HG02840 (cell line): ENCODE measurements around the gene TMEM50B.
"Not testable (repeated sequence)": the region's sequence is repeated elsewhere in the genome, so short reads cannot be mapped to it uniquely, and the experiment has no call there.

Source experiments
- ATAC-seq: cut with Tn5 transposase; IDR thresholded peaks from one replicate; pipeline ENCODE4 v1.9.1; 2021; ENCODE audit warnings: mild to moderate bottlenecking, moderate library complexity, moderate number of reproducible peaks; ENCODE audit not compliant: unreplicated experiment, low FRiP score

The TMEM50B gene

DNA sequence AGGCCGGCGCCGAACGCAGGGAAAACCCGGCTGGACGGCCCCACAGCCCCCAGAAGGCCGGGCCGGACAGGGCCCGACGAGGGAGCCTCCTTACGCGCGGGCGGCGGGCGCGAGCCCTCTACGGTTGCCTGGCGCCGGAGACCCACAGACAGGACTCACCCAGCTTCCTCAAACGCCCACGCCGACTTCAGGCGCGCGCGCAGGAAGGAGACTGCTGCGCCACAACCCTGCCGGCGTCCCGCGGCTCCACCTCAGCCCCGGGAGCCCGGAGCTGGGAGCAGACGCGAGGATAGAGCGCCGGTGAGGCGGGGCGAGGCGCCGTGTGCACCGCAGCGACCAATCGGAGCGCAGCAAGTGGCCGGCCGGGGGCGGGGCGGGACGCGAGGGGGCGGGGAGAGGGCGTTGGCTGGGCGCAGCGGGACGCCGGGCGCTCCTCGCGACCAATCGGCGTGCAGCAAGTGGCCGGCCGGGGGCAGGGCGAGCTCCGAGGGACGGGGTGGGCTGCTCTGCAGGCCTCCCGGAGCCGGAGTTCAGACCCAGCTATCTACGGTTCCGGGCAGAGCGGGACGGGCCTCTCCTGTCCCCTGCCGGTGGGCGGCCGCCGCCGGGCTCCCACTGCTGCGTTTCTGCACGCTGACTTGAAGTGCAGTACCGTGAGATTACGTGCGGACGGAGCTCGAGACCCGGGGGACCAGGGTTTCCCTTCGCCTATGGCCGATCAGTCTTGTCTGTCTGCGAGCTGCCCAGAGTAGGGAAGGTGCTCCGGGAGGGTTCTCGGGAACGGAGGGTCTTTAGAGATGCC, at the start of gene TMEM50B:
TMEM50B (minus strand) TSS at position 296 of the 802 bp plus-strand sequence. CDS start 11,089 bp downstream, outside the sequence.
- peak; percentile 88 for ATAC-seq

DNA sequence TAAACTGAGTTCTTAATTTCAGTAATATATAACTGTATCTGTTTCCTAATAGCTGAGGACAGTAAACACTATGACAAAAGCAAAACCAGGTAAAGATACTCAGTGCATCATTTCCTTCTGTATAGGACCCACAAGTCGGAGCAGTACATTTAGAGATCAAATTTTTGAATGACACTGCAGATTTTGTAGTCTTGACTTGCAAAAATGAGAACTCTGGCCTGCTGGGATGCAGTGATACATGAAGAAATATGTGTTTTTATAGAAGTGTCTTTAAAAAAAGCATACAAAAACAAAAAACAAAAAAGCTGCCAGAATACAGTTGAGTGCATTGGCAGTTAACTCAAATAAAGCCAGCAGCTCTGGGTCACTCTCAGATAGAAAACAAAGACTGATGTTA, 43.2 kb upstream of the TMEM50B start:
- ATAC-seq = no peak

DNA sequence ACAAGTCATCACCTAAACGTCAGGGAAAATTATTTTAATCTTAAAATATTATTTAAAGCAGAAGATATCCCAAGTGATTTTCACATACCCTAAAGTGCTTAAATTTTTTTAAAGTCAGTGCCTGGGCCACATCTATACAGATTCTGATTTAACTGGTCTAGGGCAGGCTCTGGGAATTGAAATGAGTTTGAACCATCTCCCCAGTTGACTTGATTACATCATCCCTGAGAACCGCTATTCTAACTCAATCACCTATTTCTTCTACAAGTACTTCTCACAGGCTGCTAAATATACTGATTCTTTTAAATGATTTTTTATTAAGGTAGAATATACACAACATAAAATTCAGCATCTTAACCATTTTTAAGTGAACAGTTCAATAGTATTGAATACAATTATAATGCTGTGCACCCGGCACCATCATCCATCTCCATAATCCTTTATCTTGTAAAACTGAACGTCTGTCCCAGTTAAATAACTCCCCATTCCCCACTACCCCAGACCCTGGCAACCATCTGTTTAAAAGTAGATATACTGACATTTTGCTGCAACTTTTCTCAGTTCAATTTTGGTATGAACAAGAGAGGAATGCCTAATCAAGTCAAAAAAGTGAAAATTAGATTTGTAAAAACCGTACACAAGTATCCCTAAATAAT, 42.7 kb upstream of the TMEM50B start:
- no peak for ATAC-seq

DNA sequence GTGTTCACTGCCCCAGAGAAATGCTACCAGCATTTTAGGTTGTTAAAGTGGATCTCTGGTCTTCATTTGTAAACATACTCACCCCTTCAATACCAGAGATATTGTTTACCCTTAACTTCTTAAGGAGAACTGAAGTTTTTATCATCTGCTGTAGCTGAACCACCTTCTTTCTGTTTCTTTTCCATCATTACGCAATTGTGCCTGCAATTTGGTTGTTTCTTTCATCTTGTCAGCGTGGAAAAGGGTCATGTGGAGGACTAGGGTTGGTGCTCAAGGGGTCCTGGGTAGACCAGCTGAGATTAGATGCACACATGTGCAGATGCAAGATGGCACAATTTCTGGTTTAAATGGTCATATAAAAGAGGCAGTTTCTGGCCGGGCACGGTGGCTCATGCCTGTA, 39.1 kb upstream of the TMEM50B start:
- no peak for ATAC-seq

DNA sequence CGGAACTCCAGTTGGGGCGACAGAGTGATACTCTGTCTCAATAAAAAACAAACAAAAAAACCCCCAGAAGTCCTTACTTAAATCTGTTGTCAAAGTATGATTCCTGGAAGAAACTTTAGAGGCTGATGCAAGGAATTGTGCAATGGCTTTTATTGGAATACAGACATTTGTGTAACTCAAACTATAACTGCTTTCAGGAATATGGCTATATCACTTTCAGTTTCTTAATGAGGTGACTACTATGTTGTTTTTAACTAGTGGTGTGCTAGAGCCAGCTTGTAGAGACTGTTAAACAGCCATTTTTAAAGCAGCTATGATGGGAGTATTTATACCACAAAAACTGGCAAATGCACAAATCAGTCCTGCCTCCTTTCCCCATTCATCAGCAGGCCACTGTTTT, 34.5 kb upstream of the TMEM50B start:
- ATAC-seq = no peak

DNA sequence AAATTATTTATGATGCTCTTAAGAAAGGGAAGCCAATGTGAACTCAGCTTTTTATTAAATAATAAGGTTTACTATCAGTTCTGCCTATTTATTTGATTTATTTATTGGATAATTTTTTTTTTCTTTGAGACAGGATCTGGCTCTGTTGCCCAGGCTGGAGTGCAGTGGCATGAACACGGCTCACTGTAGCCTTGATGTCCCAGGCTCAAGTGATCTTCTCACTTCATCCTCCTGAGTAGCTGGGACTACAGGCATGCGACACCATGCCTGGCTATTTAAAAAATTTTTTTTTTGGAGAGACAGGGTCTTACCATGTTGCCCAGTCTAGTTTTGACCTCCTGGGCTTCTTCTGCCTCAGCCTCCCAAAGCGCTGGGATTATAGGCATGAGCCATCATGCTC, 32.7 kb upstream of the TMEM50B start:
- ATAC-seq = no peak

DNA sequence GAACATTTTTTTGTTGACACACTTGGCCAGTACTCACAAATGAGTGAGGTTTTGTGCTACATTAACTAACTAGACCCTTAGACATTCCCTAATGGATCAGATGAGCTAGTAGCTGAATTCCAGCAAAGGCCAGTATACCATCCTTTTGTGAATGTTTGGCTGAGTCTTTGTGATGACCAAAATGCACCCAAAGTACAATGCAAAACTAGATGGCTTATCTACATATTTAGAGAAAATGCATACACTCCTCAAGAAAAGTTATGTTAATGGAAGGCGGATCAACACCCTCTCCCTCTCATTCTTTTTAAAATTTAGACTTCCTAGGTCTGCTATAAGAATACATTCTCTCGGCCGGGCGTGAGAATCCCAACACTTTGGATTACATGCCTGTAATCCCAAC, 31.9 kb upstream of the TMEM50B start:
- no peak for ATAC-seq

DNA sequence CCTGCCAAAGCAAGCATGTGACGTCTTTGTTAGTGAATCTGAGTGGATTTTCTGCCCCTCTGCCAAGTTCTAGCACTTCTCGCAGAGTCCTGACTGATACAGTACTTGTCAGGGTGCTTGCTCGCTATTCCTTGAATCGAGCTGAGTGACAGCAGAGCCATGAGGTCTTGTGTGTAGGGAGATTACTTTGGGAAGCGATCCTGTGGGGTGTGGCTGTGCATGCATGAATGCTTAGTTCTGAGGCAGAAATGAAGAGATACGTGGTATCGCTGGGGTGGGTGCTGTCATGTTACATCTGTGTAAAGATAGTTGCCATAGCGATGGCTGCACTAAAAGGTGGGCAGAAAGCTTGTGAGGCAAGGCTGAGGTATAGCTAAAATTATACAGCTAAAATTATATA, 31.1 kb upstream of the TMEM50B start:
- ATAC-seq = no peak

DNA sequence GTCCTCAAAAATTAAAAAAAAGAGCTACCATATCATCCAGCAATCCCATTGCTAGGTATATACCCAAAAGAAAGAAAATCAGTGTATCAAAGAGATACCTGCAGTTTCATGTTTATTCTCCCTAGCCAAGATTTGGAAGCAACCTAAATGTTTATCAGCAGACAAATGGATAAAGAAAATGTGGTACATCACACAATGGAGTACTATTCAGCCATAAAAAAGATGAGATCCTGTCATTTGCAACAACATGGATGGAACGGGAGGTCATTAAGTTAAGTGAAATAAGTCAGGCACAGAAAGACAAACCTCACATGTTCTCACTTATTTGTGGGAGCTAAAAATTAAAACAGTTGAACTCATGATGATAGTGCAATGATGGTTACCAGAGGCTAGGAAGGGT, 27.2 kb upstream of the TMEM50B start:
- not testable (repeated sequence) for ATAC-seq

DNA sequence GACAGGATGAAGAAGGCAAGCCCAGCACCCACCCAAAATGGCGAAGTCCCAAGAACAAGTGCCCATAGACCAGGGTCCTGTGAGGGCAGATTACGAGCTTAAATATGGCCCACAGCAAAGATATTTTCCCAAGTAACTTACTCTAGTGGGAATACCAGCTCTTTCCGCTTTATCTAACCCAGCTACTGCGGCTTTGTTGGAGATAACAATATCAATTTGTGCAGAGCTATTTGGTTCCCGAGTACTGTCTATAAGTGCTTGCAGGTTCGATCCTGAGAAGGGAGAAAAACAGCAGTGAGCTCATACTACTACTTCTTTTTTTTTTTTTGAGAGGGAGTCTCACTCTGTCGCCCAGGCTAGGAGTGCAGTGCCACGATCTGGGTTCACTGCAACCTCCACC, 26.1 kb upstream of the TMEM50B start:
- no peak for ATAC-seq

DNA sequence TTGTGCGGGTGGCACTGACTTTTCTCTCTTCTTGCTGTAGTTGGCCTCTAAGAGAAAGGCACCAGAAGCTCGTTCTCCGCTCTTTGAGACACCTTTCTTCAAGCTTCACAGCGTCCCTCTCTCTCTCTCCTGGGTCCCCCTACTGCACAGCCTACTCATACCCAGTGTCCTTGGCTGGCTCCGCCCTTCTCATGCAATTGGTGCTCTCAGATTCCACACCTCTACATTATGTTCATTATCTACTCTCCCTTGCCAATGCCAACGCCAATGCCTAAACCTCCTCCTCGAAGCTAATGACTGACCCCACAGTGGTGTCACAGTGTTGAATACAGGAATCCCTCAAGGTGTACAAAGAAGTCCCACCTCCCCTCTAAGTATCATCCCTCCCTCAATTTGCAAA, 16.6 kb upstream of the TMEM50B start:
- ATAC-seq = no peak

DNA sequence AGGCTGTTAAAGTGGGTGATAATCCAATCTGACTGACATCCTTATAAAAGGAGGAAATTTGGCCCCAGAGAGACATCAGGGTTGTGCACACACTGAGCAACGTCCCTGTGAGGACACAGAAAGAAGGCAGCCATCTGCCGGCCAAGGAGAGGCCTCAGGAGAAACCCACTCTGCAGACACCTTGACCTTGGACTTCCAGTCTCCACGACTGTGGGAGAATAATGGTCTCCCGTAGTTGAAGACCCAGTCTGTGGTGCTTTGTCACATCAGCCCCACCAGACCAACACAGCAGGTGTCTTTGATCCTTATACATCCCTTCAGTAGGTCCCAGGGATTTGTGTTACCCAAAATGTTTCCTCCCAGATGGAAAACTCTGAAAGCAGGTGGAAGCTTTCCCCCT, 16.0 kb upstream of the TMEM50B start:
- ATAC-seq = no peak

DNA sequence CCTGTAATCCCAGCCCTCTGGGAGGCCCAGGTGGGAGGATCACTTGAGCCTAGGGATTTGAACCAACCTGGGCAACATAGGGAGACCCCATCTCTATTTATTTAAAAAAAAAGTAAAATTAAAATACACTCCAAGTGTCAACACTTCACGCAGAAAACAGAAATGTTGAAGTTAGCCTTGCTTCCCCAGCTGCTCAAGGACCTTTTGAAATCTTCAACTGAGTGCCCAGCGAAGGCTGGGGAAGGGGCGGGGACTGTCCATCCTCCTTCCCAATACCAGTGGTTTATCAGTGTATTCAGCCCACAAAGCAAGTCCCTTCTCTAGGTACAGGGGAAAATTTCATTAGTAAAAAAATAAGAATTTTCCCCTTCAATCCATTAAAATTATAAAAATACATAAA, 14.0 kb upstream of the TMEM50B start:
- no peak for ATAC-seq

DNA sequence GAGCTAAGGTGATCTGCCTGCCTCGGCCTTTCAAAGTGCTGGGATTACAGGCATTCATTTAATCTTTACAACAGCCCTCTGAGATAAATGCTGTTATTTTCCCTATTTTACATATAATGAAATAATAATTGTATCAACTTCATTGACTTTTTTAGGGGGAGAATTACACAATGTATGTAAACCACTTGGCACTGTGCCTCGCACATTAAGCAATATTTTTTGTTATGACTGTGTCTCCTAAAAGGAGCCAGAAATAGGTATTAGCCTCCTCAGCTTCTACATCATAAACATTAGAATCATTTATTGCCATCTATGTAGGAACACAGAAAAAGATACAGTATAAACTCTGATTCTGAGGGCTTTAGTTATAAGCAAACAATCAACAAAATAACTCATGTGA, 12.8 kb upstream of the TMEM50B start:
- ATAC-seq = no peak

DNA sequence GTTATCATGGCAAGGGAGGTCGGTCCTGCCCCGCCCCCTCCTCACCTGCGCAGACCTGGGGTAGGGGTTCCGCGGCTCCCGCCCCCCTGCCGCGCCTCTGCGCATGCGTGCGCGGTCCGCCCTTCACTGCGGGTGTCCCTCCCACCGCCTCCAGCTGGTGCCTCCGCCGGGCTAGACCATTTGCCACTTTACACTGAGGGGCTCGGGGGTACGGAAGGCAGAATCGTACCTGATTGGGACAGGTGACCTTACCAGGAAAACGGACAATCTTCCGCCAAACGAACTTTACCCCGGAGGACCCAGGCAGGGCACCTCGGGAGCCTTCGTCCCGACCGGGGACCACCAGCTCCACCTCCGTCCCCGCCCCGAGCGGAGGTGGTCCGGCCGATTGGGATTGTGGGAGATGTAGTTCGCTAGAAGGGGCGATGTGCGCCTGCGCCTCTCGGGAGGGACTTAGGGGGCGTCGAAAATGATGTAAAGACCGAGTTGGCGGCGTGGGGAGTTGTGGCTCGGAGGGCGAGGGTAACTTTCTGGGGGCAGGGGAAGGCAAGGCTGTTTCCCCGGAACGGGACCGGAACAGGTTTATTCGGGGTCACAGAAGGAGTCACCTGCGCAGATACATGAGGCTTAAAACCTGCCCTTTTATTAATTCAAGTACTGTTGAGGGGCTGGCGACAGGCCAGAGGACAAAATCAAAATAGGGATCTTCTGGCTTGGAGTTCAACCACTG, 11.8 kb upstream of the TMEM50B start, which contains the start of gene DNAJC28:
DNAJC28 (minus strand) TSS at position 344 of the 730 bp plus-strand sequence. CDS start 2,323 bp downstream, outside the sequence.
- ATAC-seq = peak; percentile 99

DNA sequence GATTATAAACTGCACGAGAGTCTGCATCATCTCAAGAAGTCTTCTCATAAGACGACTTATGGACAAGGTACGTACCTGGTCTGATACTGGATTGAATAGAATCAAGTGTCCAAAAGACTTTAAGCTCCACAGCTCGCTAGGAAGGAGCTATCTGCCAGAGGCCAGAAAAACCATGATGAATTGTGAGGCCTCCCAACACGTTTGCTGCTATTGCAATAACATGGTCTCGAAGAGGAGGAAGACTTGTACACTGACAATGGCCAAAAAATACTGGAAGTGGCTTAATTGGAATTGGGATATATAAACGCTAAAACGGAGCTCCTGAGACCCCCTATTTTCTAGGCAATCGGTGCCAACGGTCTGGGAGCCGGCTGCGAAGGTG, 11.2 kb upstream of the TMEM50B start:
- ATAC-seq = no peak

DNA sequence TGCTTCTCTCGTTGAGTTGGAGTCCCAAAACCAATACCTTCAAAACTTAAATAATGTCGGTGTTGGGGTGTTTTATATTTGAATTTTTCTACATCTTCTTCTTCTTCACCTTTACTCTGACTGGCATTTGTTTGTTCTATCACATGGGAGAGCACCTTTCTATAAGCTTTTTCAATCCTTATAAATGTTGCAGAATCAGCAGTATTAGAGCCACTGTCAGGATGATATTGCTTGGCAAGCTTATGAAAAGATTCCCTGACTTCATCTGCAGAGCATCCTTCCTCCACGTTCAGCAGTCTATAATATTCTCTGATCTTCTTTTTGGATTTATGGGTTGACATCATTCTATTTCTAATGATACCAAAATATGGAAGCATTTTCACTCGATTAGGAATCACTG, 9.2 kb upstream of the TMEM50B start:
- ATAC-seq = no peak

DNA sequence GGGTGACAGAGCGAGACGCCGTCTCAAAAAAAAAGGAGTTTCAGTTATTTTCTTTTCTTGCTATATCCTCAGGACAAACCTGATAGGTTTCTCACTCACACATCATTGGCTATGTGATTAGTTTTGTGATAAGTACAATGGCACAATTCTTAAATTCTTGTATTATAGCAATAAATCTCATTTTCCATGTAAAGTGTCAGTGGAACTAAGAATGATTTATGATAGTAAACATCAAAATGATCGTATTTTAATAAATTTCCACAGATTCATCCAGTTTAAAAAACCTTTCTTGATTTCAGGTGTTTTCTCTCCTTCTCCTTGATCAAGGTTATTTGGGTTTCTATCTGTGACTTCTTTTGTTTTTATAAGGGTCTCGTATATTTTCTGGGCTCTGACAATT, 8.2 kb upstream of the TMEM50B start:
- ATAC-seq = no peak

DNA sequence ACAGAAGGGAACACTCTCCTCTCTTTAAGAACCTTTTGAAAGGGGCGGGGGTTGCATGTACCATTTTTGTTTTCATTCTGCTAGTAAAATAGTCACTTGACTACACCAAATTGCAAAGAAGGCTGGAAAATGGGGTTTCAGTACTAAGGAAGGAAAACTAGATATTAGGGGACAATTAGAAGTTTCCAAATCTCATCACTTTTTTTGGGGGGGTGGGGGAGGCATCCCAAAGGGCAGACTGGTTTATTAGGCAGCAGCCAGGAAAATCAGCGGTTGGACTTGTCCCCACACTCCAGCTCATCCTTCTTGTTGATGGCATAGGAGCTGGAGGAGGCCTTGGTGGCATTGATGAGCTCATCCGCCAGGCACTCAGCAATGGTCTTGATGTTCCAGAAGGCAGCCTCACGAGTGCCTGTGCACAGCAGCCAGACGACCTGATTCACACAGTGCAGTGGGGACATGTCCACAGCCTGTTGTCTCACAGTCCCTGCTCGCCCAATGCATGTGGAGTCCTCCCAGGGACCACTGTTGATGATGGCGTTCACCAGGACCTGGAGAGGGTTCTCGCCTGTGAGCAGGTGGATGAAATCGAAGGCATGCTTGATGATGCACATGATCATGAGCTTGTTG, 1.7 kb upstream of the TMEM50B start:
- ATAC-seq = no peak

DNA sequence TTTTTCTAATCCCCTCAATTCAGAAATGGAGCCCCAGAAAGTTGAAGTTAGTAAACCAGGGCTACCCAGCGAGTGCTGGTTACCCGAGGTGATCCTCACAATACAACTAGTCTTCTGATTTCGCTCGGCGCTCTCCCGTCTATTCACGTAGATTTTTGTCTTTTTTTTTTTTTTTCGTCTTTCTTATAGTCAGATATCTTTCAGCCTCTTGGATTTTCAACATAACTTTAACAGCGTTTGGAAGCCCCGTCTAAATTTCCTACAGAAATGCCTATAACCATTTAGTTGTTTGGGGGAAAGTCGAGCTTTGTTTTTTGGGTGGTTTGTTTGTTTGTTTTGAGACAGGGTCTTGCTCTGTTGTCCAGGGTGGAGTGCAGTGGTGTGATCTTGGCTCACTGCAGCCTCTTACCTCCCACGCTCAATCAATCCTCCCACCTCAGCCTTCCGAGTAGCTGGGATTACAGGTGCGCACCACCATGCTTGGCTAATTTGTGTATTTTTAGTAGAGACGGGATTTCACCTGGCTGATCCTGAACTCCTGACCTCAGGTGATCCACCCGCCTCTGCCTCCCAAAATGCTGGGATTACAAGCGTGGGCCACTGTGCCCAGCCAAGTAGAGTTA, 818 bp upstream of the TMEM50B start:
- no peak for ATAC-seq
